ENCODE results near the gene TOM1L2.

Gene TOM1L2

GRCh38 chr17:17890773-17891759 is 81.1 kb downstream of the TOM1L2 start:
- no peak overlapping the region for H3K4me2 ChIP-seq (ENCODE audit: low read length)
- no peak overlapping the region for H2BK5ac ChIP-seq (ENCODE audit: low read length)
- H2BK15ac ChIP-seq (replicated peaks; ENCODE audit: low read depth): no peak overlapping the region
- peak overlapping the region; percentile 51 for H3K56ac ChIP-seq (ENCODE audit: low read length)
- H4K5ac ChIP-seq (ENCODE audit: low read length): no peak overlapping the region
- no peak overlapping the region for H3K27ac ChIP-seq (ENCODE audit: low read depth, low read length)
- peak; percentile 89 for DNase-seq
- H3K4me3 ChIP-seq (ENCODE audit: low read length): no peak overlapping the region
- H4K8ac ChIP-seq (ENCODE audit: low read depth, low read length): no peak overlapping the region
- no peaks in the 10 kb centered on the region for H3K79me2 ChIP-seq (ENCODE audit: control insufficient read depth, insufficient read depth, low read length)
- H3K9ac ChIP-seq (ENCODE audit: low read length): peak overlapping the region; percentile 22
- no peaks in the 10 kb centered on the region for H3K79me1 ChIP-seq (ENCODE audit: low read length)
- no peaks in the 10 kb centered on the region for H3K36me3 ChIP-seq (ENCODE audit: control insufficient read depth, insufficient read depth, low read length)
- H2BK120ac ChIP-seq (ENCODE audit: low read depth, low read length): no peak overlapping the region
- no peaks in the 10 kb centered on the region for H3K27me3 ChIP-seq (ENCODE audit: insufficient read depth, low read length, poor library complexity)
- WGBS (ENCODE audit: extremely low coverage, insufficient coverage, low lambda C conversion rate): no CpG with 5 or more reads among the region's 5 CpGs
- peaks cover 3% of the 10 kb centered on the region for H3K4me1 ChIP-seq (ENCODE audit: control insufficient read depth, low read depth, low read length)
- H3K4ac ChIP-seq (ENCODE audit: low read depth, low read length): no peak overlapping the region
- no peak overlapping the region for H3K23ac ChIP-seq (ENCODE audit: low read length)
- peak overlapping the region; percentile 50 for H2AK5ac ChIP-seq (ENCODE audit: low read length)
- H3K18ac ChIP-seq (ENCODE audit: low read length): no peak overlapping the region

GRCh38 chr17:17889922-17890321 is 82.3 kb downstream of the TOM1L2 start:
- no peak overlapping the region for H4K8ac ChIP-seq (ENCODE audit: low read depth, low read length)
- no CpG with 5 or more reads among the region's 2 CpGs for WGBS (ENCODE audit: extremely low coverage, insufficient coverage, low lambda C conversion rate)
- no peaks in the 10 kb centered on the region for H3K79me2 ChIP-seq (ENCODE audit: control insufficient read depth, insufficient read depth, low read length)
- no peak overlapping the region for H4K5ac ChIP-seq (ENCODE audit: low read length)
- no peaks in the 10 kb centered on the region for H3K79me1 ChIP-seq (ENCODE audit: low read length)
- no peak overlapping the region for H3K23ac ChIP-seq (ENCODE audit: low read length)
- H3K4ac ChIP-seq (ENCODE audit: low read depth, low read length): no peak overlapping the region
- no peak overlapping the region for H3K27ac ChIP-seq (ENCODE audit: low read depth, low read length)
- no peak overlapping the region for H3K9ac ChIP-seq (ENCODE audit: low read length)
- H2AK5ac ChIP-seq (ENCODE audit: low read length): no peak overlapping the region
- H3K4me2 ChIP-seq (ENCODE audit: low read length): no peak overlapping the region
- H2BK120ac ChIP-seq (ENCODE audit: low read depth, low read length): no peak overlapping the region
- no peaks in the 10 kb centered on the region for H3K27me3 ChIP-seq (ENCODE audit: insufficient read depth, low read length, poor library complexity)
- no peak overlapping the region for H3K4me3 ChIP-seq (ENCODE audit: low read length)
- H3K56ac ChIP-seq (ENCODE audit: low read length): no peak overlapping the region
- no peaks in the 10 kb centered on the region for H3K36me3 ChIP-seq (ENCODE audit: control insufficient read depth, insufficient read depth, low read length)
- no peak overlapping the region for H3K18ac ChIP-seq (ENCODE audit: low read length)
- no peak overlapping the region for H2BK15ac ChIP-seq (replicated peaks; ENCODE audit: low read depth)
- DNase-seq: no peak
- H2BK5ac ChIP-seq (ENCODE audit: low read length): no peak overlapping the region
- peaks cover 3% of the 10 kb centered on the region for H3K4me1 ChIP-seq (ENCODE audit: control insufficient read depth, low read depth, low read length)

- no peaks in the 10 kb centered on the region for H3K36me3 ChIP-seq (ENCODE audit: control insufficient read depth, insufficient read depth, low read length)
Measured at GRCh38 chr17:17888821-17889220, 83.4 kb downstream of the TOM1L2 start.

GRCh38 chr17:17888371-17888770 is 83.8 kb downstream of the TOM1L2 start:
- Histone ChIP-seq H3K23ac (ENCODE audit: low read length) (no peak overlapping the region), H2BK5ac (ENCODE audit: low read length) (no peak overlapping the region), H3K27ac (ENCODE audit: low read depth, low read length) (no peak overlapping the region), H3K4ac (ENCODE audit: low read depth, low read length) (no peak overlapping the region), H3K36me3 (ENCODE audit: control insufficient read depth, insufficient read depth, low read length) (no peaks in the 10 kb centered on the region), H4K8ac (ENCODE audit: low read depth, low read length) (no peak overlapping the region), H3K79me1 (ENCODE audit: low read length) (no peaks in the 10 kb centered on the region), H3K4me3 (ENCODE audit: low read length) (no peak overlapping the region), H3K79me2 (ENCODE audit: control insufficient read depth, insufficient read depth, low read length) (no peaks in the 10 kb centered on the region), H2BK15ac (replicated peaks; ENCODE audit: low read depth) (no peak overlapping the region), H4K5ac (ENCODE audit: low read length) (no peak overlapping the region), H3K56ac (ENCODE audit: low read length) (no peak overlapping the region), H3K27me3 (ENCODE audit: insufficient read depth, low read length, poor library complexity) (no peaks in the 10 kb centered on the region), H3K4me2 (ENCODE audit: low read length) (no peak overlapping the region), H3K9ac (ENCODE audit: low read length) (no peak overlapping the region), H3K18ac (ENCODE audit: low read length) (no peak overlapping the region), H3K4me1 (ENCODE audit: control insufficient read depth, low read depth, low read length) (peaks cover 12% of the 10 kb centered on the region), H2BK120ac (ENCODE audit: low read depth, low read length) (no peak overlapping the region), H2AK5ac (ENCODE audit: low read length) (no peak overlapping the region)
- no peak for DNase-seq
- WGBS (ENCODE audit: extremely low coverage, insufficient coverage, low lambda C conversion rate): no CpG with 5 or more reads among the region's 1 CpG

More at GRCh38 chr17:17888821-17889220, 83.4 kb downstream of the TOM1L2 start:
- Histone ChIP-seq H3K79me1 (ENCODE audit: low read length) (no peaks in the 10 kb centered on the region), H3K4me3 (ENCODE audit: low read length) (no peak overlapping the region), H2BK15ac (replicated peaks; ENCODE audit: low read depth) (no peak overlapping the region), H3K27ac (ENCODE audit: low read depth, low read length) (no peak overlapping the region), H3K9ac (ENCODE audit: low read length) (no peak overlapping the region), H3K27me3 (ENCODE audit: insufficient read depth, low read length, poor library complexity) (no peaks in the 10 kb centered on the region), H3K4me1 (ENCODE audit: control insufficient read depth, low read depth, low read length) (peaks cover 12% of the 10 kb centered on the region), H4K5ac (ENCODE audit: low read length) (no peak overlapping the region), H2AK5ac (ENCODE audit: low read length) (no peak overlapping the region), H3K4me2 (ENCODE audit: low read length) (no peak overlapping the region), H2BK120ac (ENCODE audit: low read depth, low read length) (no peak overlapping the region), H4K8ac (ENCODE audit: low read depth, low read length) (no peak overlapping the region), H3K23ac (ENCODE audit: low read length) (no peak overlapping the region), H3K79me2 (ENCODE audit: control insufficient read depth, insufficient read depth, low read length) (no peaks in the 10 kb centered on the region), H3K4ac (ENCODE audit: low read depth, low read length) (no peak overlapping the region), H3K18ac (ENCODE audit: low read length) (no peak overlapping the region), H3K56ac (ENCODE audit: low read length) (peak overlapping the region; percentile 36), H2BK5ac (ENCODE audit: low read length) (no peak overlapping the region)
- WGBS (ENCODE audit: extremely low coverage, insufficient coverage, low lambda C conversion rate): no CpG with 5 or more reads among the region's 7 CpGs
- peak; percentile 74 for DNase-seq

GRCh38 chr17:17887752-17888304 is 84.4 kb downstream of the TOM1L2 start:
- no peaks in the 10 kb centered on the region for H3K79me1 ChIP-seq (ENCODE audit: low read length)
- H3K9ac ChIP-seq (ENCODE audit: low read length): no peak overlapping the region
- H2BK5ac ChIP-seq (ENCODE audit: low read length): no peak overlapping the region
- H4K8ac ChIP-seq (ENCODE audit: low read depth, low read length): no peak overlapping the region
- H3K27ac ChIP-seq (ENCODE audit: low read depth, low read length): no peak overlapping the region
- H3K79me2 ChIP-seq (ENCODE audit: control insufficient read depth, insufficient read depth, low read length): no peaks in the 10 kb centered on the region
- H3K23ac ChIP-seq (ENCODE audit: low read length): no peak overlapping the region
- no peak overlapping the region for H3K4ac ChIP-seq (ENCODE audit: low read depth, low read length)
- peak overlapping the region; percentile 30 for H3K56ac ChIP-seq (ENCODE audit: low read length)
- WGBS (ENCODE audit: extremely low coverage, insufficient coverage, low lambda C conversion rate): no CpG with 5 or more reads among the region's 4 CpGs
- no peak overlapping the region for H3K4me3 ChIP-seq (ENCODE audit: low read length)
- H3K18ac ChIP-seq (ENCODE audit: low read length): no peak overlapping the region
- no peaks in the 10 kb centered on the region for H3K27me3 ChIP-seq (ENCODE audit: insufficient read depth, low read length, poor library complexity)
- H2AK5ac ChIP-seq (ENCODE audit: low read length): no peak overlapping the region
- no peak overlapping the region for H2BK120ac ChIP-seq (ENCODE audit: low read depth, low read length)
- no peak overlapping the region for H3K4me2 ChIP-seq (ENCODE audit: low read length)
- H4K5ac ChIP-seq (ENCODE audit: low read length): no peak overlapping the region
- peaks cover 12% of the 10 kb centered on the region for H3K4me1 ChIP-seq (ENCODE audit: control insufficient read depth, low read depth, low read length)
- H2BK15ac ChIP-seq (replicated peaks; ENCODE audit: low read depth): no peak overlapping the region
- no peak for DNase-seq
- H3K36me3 ChIP-seq (ENCODE audit: control insufficient read depth, insufficient read depth, low read length): no peaks in the 10 kb centered on the region
